GM23248 (cell line): Measurements from ENCODE around the gene ANKRD27.
"Not testable (repeated sequence)": the region's sequence is repeated elsewhere in the genome, so short reads cannot be mapped to it uniquely, and the experiment has no call there.

Source experiments
- EZH2 ChIP-seq: fragments of 200-600 bp; sonication (generic); IDR thresholded peaks from 2 replicates; pipeline ENCODE4 v1.6.1; 2018; ENCODE audit warnings: antibody characterized with exemption, mild to moderate bottlenecking; ENCODE audit not compliant: insufficient read depth, poor library complexity, severe bottlenecking
- EZH2phosphoT487 ChIP-seq: fragments of 200-600 bp; sonication (generic); IDR thresholded peaks from 2 replicates; pipeline ENCODE4 v1.6.1; 2018; ENCODE audit warnings: antibody characterized with exemption, moderate library complexity, mild to moderate bottlenecking, low read depth; ENCODE audit not compliant: insufficient read depth

DNA sequence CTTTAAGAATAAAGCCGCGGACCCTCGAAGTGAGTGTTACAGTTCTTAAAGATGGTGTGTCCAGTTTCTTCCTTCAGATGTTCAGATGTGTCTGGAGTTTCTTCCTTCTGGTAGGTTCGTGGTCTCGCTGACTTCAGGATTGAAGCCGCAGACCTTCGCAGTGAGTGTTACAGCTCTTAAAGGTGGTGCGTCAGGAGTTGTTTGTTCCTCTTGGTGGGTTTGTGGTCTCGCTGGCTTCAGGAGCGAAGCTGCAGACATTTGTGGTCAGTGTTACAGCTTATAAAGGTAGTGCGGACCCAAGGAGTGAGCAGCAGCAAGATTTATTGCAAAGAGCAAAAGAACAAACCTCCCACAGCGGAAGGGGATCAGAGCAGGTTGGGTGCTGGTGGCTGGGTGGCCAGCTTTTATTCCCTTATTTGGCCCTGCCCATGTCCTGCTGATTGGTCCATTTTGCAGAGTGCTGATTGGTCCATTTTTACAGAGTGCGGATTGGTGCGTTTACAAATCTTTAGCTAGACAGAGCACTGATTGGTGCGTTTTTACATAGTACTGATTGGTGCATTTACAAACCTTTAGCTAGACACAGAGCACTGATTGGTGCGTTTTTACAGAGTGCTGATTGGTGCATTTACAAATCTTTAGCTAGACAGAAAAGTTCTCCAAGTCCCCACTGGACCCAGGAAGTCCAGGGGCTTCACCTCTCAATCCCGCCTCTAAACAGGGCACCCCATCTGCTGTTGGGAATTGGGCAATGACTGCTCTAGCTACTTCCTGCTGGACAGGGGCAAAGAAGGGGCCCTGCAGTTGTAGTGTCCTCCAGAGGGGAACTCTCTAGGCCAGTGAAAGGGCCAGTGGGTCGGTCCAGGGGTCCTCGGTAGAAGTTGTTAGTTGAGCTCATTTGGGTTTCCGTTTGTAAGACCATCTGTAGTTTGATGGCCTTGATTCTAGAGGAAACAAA is 18.4 kb upstream of the ANKRD27 start:
- not testable (repeated sequence) for TF ChIP-seq EZH2phosphoT487, EZH2
